ENCODE data around the gene CELF3. TPM values are rescaled to one million over a fixed set of nuclear protein-coding genes. Genes with fewer than 3 reads are reported as not detected.
A peak's percentile ranks its signal among the peaks of the same experiment; 100 is the strongest.

The CELF3 gene
- total RNA-seq, 1 experiment from 2014 or later: 0.07 TPM

DNA sequence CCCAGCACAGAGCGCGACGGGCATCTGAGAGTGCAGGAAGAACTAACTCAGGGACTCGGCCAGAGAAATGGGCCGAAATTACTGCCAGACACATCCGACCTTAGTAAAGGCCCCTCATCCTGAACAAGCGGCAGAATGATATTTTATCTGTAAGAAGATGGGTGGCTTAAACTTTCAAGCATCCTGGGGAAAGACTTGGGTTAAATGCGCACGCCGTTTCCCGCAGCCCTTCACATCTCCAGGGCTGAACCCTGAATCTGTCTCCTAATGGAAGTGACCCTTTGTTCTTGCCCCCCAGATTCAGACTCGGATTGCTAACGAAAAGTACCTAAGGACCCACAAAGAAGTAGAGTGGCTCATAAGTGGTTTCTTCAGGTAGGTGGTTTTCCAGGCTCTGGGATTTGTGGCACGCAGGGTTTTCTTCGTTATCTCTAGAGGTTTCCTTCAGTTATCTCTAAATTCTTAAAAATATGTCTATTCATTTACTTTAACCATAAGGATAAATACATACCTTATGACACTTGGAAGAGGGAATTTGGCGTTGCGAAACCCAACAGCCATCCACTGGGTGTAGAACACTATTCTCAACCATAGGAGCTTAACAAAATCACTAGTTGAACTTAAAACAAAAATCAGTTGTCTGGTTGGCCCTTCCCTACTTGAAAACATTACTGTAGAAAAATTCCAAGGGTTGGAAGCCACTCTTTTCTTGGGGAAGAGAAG is 5.3 kb upstream of the CELF3 start:
- Histone ChIP-seq H2AFZ (ENCODE audit: low read length) (no peak overlapping the region), H3K9me3 (ENCODE audit: low read length) (no peaks in the 10 kb centered on the region), H3K27ac (ENCODE audit: low read length) (no peak overlapping the region), H3K9me2 (replicated peaks; ENCODE audit: low read length) (no peaks in the 10 kb centered on the region), H3F3A (ENCODE audit: low read length, unreplicated experiment) (peaks cover 3% of the 10 kb centered on the region), H3K4me2 (ENCODE audit: low read length) (no peak overlapping the region), H3K27me3 (ENCODE audit: low read length) (0 out of 2 replicates have a peak, but pooled peaks cover under 1% of the 10 kb centered on the region), H3K36me3 (ENCODE audit: low read depth, low read length) (no peaks in the 10 kb centered on the region), H3K79me2 (ENCODE audit: low read length) (no peaks in the 10 kb centered on the region), H3K9ac (ENCODE audit: low read length) (no peak overlapping the region), H4K20me1 (ENCODE audit: low read length) (no peaks in the 10 kb centered on the region), H3K4me1 (ENCODE audit: insufficient read depth, low read length) (peaks cover 15% of the 10 kb centered on the region), H3K4me3 (ENCODE audit: low read length) (no peak overlapping the region)
- ChIA-PET POLR2A (ENCODE audit: unreplicated experiment) (no interaction called here), CTCF (no interaction called here)
- no TSS peak for BruUV-seq (replicated peaks)
- ATAC-seq (no peak), DNase-seq (no peak)
- TF ChIP-seq EZH2phosphoT487 (IDR thresholded peaks at IDR 0.05; ENCODE audit: borderline replicate concordance, low read length): no peak
- no peak for TF ChIP-seq EZH2 (IDR thresholded peaks at IDR 0.05; ENCODE audit: low read length, unreplicated experiment)
- TF ChIP-seq, protein P1, sequence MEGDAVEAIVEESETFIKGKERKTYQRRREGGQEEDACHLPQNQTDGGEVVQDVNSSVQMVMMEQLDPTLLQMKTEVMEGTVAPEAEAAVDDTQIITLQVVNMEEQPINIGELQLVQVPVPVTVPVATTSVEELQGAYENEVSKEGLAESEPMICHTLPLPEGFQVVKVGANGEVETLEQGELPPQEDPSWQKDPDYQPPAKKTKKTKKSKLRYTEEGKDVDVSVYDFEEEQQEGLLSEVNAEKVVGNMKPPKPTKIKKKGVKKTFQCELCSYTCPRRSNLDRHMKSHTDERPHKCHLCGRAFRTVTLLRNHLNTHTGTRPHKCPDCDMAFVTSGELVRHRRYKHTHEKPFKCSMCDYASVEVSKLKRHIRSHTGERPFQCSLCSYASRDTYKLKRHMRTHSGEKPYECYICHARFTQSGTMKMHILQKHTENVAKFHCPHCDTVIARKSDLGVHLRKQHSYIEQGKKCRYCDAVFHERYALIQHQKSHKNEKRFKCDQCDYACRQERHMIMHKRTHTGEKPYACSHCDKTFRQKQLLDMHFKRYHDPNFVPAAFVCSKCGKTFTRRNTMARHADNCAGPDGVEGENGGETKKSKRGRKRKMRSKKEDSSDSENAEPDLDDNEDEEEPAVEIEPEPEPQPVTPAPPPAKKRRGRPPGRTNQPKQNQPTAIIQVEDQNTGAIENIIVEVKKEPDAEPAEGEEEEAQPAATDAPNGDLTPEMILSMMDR (conservative IDR thresholded peaks at IDR 0.05; ENCODE audit: low read depth, low read length): no peak
- intact Hi-C loops (cut with micrococcal nuclease): no loop called here

DNA sequence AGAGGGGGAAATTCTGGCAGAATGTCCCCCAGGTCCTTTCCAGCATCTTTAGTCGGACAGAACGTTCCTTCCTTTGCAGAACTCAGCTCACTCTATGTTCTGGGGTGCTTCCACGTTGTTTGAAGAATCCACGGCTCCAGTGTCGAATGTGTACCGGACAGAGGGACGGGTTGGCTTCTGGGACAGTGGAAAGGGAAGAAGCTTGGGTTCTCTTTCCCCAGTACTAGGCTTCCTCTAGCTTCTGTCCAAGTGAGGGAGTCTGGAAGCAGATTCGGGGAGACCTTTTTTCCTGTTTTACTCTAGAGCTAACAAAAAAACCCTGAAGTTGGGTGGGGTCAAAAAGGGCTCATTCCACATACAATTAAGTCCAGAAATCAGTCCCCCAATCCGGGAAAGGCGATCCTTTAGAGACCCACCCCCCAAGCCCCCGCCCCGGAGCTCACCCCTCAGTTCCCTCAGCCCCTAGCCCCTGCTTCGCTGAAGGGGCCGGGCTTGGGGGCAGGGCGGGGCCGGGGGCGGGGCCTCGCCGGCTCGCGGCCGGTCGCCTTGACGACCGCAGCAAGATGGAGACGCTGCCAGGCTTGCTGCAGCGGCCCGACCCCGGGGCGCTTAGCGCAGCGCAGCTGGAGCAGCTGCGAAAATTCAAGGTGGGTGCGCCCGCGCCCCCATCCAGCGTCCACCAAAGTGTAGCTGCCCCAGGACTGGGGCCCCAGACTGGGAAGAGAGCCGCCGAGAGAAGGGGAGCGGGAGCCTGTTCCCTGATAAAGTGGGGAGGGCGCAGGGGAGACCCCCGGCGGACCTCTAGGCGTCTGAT is 4.6 kb upstream of the CELF3 start, which contains the start of gene RIIAD1:
TSS of gene RIIAD1 (plus strand) at position 549 of the 814 bp plus-strand sequence. CDS start at position 564, 15 bp downstream.
- Histone ChIP-seq H3K4me3 (ENCODE audit: low read length) (no peak within 1 kb of the TSS), H3K9ac (ENCODE audit: low read length) (no peak within 1 kb of the TSS), H3K27ac (ENCODE audit: low read length) (no peak within 1 kb of the TSS), H3K79me2 (ENCODE audit: low read length) (no peaks in the 10 kb centered on the region), H4K20me1 (ENCODE audit: low read length) (no peaks in the 10 kb centered on the region), H3K4me2 (ENCODE audit: low read length) (0 out of 2 replicates have a peak within 1 kb of the TSS, but pooled peaks have one; percentile 11), H3K36me3 (ENCODE audit: low read depth, low read length) (no peaks in the 10 kb centered on the region), H3F3A (ENCODE audit: low read length, unreplicated experiment) (peaks cover 3% of the 10 kb centered on the region), H3K9me2 (replicated peaks; ENCODE audit: low read length) (no peaks in the 10 kb centered on the region), H2AFZ (ENCODE audit: low read length) (no peak within 1 kb of the TSS), H3K9me3 (ENCODE audit: low read length) (no peaks in the 10 kb centered on the region), H3K4me1 (ENCODE audit: insufficient read depth, low read length) (peaks cover 15% of the 10 kb centered on the region), H3K27me3 (ENCODE audit: low read length) (peaks cover 3% of the 10 kb centered on the region; the same call in 1 of the 2 replicates)
- ATAC-seq (no peak), DNase-seq (no peak)
- TF ChIP-seq EZH2phosphoT487 (IDR thresholded peaks at IDR 0.05; ENCODE audit: borderline replicate concordance, low read length) (no peak), EZH2 (IDR thresholded peaks at IDR 0.05; ENCODE audit: low read length, unreplicated experiment) (no peak)
- TF ChIP-seq, protein P1 (conservative IDR thresholded peaks at IDR 0.05; ENCODE audit: low read depth, low read length): no peak
- no TSS peak for BruUV-seq (replicated peaks)
- CTCF ChIA-PET: no interaction called here
- POLR2A ChIA-PET (ENCODE audit: unreplicated experiment): no interaction called here
- intact Hi-C loops (cut with micrococcal nuclease): no loop called here

All from PC-3 (cell line).